Measurements from ENCODE around the gene CA6.
"Not testable (repeated sequence)": the region's sequence is repeated elsewhere in the genome, so short reads cannot be mapped to it uniquely, and the experiment has no call there.

Gene CA6

GRCh38 chr1:9004700-9005394 is 59.2 kb downstream of the CA6 start:
- DNase-seq (ENCODE audit: low read depth, low spot score) = peak; percentile 93

GRCh38 chr1:9005395-9005708 is 59.7 kb downstream of the CA6 start:
- DNase-seq (ENCODE audit: low read depth, low spot score) = no peak

GRCh38 chr1:9006956-9007615 is 61.4 kb downstream of the CA6 start:
- no peak for DNase-seq (ENCODE audit: low read depth, low spot score)

- DNase-seq (ENCODE audit: low read depth, low spot score) = no peak
Observed at GRCh38 chr1:9008236-9008635, 62.6 kb downstream of the CA6 start.

- DNase-seq (ENCODE audit: low read depth, low spot score) = peak; percentile 90
Observed at GRCh38 chr1:9009438-9010370, 64.0 kb downstream of the CA6 start.

GRCh38 chr1:9010781-9011323 is 65.2 kb downstream of the CA6 start:
- peak; percentile 53 for DNase-seq (ENCODE audit: low read depth, low spot score)

GRCh38 chr1:9013819-9014218 is 68.2 kb downstream of the CA6 start:
- DNase-seq (ENCODE audit: low read depth, low spot score) = no peak

- DNase-seq (ENCODE audit: low read depth, low spot score) = no peak
Observed at GRCh38 chr1:9014475-9015375, 69.1 kb downstream of the CA6 start.

- no peak for DNase-seq (ENCODE audit: low read depth, low spot score)
Observed at GRCh38 chr1:9016455-9016854, 70.8 kb downstream of the CA6 start.

GRCh38 chr1:9018333-9018732 is 72.7 kb downstream of the CA6 start:
- no peak for DNase-seq (ENCODE audit: low read depth, low spot score)

GRCh38 chr1:9019896-9020295 is 74.2 kb downstream of the CA6 start:
- no peak for DNase-seq (ENCODE audit: low read depth, low spot score)

- no peak for DNase-seq (ENCODE audit: low read depth, low spot score)
Observed at GRCh38 chr1:9020305-9020704, 74.6 kb downstream of the CA6 start.

- not testable (repeated sequence) for DNase-seq (ENCODE audit: low read depth, low spot score)
Observed at GRCh38 chr1:9022026-9022738, 76.5 kb downstream of the CA6 start.

- no peak for DNase-seq (ENCODE audit: low read depth, low spot score)
Observed at GRCh38 chr1:9022773-9023172, 77.1 kb downstream of the CA6 start.
